Measurements from ENCODE around the gene MYOCD. TPM values are rescaled to one million over a fixed set of nuclear protein-coding genes. Genes with fewer than 3 reads are reported as not detected.

The MYOCD gene
- total RNA-seq, 1 experiment from 2014 or later = 1.2 TPM

GRCh38 chr17:12813664-12814063, 148.0 kb downstream of the MYOCD start (continued):
- TF ChIP-seq AR (CRISPR knock-in tag; IDR thresholded peaks at IDR 0.05) = no peak
- no peak for TF ChIP-seq SP1 (CRISPR knock-in tag; conservative IDR thresholded peaks at IDR 0.05)
- no peak for TF ChIP-seq ATF3 (CRISPR knock-in tag; conservative IDR thresholded peaks at IDR 0.05)
- no peak for TF ChIP-seq NFATC4 (CRISPR knock-in tag; IDR thresholded peaks at IDR 0.05)
- TF ChIP-seq ZNF425 (CRISPR knock-in tag; conservative IDR thresholded peaks at IDR 0.05) = no peak
- TF ChIP-seq ZNF232 (CRISPR knock-in tag; IDR thresholded peaks at IDR 0.05) = no peak
- no peak for TF ChIP-seq ZBTB21 (CRISPR knock-in tag; IDR thresholded peaks at IDR 0.05; ENCODE audit: borderline replicate concordance)
- no peak for TF ChIP-seq ZNF121 (CRISPR knock-in tag; IDR thresholded peaks at IDR 0.05)

GRCh38 chr17:12814718-12815117, 149.0 kb downstream of the MYOCD start:
- ATAC-seq (no peak), DNase-seq (ENCODE audit: low spot score) (no peak)
- ChIA-PET CTCF (no interaction called here), POLR2A (no interaction called here)
- H3K9me3 Mint-ChIP-seq = peaks cover 28% of the 10 kb centered on the region
- H3K36me3 Mint-ChIP-seq = peaks cover 18% of the 10 kb centered on the region
- H3K4me3 Mint-ChIP-seq = no peak overlapping the region
- peaks cover 24% of the 10 kb centered on the region for H3K4me1 Mint-ChIP-seq
- TF ChIP-seq MYBL2 (CRISPR knock-in tag; IDR thresholded peaks at IDR 0.05) (no peak), NFE2L1 (CRISPR knock-in tag; IDR thresholded peaks at IDR 0.05) (no peak), E2F1 (CRISPR knock-in tag; IDR thresholded peaks at IDR 0.05) (no peak), ZNF512 (CRISPR knock-in tag; IDR thresholded peaks at IDR 0.05; ENCODE audit: borderline replicate concordance) (no peak), FOXP4 (CRISPR knock-in tag; IDR thresholded peaks at IDR 0.05) (no peak), CREM (CRISPR knock-in tag; IDR thresholded peaks at IDR 0.05) (no peak), OVOL2 (CRISPR knock-in tag; IDR thresholded peaks at IDR 0.05; ENCODE audit: borderline replicate concordance) (no peak), HMGA2 (CRISPR knock-in tag; IDR thresholded peaks at IDR 0.05) (no peak), FOXK1 (CRISPR knock-in tag; IDR thresholded peaks at IDR 0.05) (no peak), SOX15 (CRISPR knock-in tag; IDR thresholded peaks at IDR 0.05) (no peak), ZNF396 (CRISPR knock-in tag; IDR thresholded peaks at IDR 0.05; ENCODE audit: borderline replicate concordance) (no peak), TEAD4 (CRISPR knock-in tag; IDR thresholded peaks at IDR 0.05) (no peak), USF2 (CRISPR knock-in tag; IDR thresholded peaks at IDR 0.05) (no peak), ZNF121 (CRISPR knock-in tag; IDR thresholded peaks at IDR 0.05) (no peak), IRF1 (CRISPR knock-in tag; IDR thresholded peaks at IDR 0.05) (no peak), PREB (CRISPR knock-in tag; IDR thresholded peaks at IDR 0.05; ENCODE audit: borderline replicate concordance) (no peak), ZNF671 (CRISPR knock-in tag; IDR thresholded peaks at IDR 0.05) (no peak)
- no peaks in the 10 kb centered on the region; the same call in 1 of the 2 replicates for H3K27me3 Mint-ChIP-seq (ENCODE audit: low read depth)
- H3K27ac Mint-ChIP-seq = no peak overlapping the region
